GM18909 (cell line): ENCODE results near the gene BOLA2B.
A peak's percentile ranks its signal among the peaks of the same experiment; 100 is the strongest.
"Not testable (repeated sequence)": the region's sequence is repeated elsewhere in the genome, so short reads cannot be mapped to it uniquely, and the experiment has no call there.

Experiments used
- ATAC-seq: cut with Tn5 transposase; IDR thresholded peaks from one replicate; pipeline ENCODE4 v1.9.1; 2021; ENCODE audit warnings: mild to moderate bottlenecking; ENCODE audit not compliant: unreplicated experiment, poor library complexity

The BOLA2B gene

DNA sequence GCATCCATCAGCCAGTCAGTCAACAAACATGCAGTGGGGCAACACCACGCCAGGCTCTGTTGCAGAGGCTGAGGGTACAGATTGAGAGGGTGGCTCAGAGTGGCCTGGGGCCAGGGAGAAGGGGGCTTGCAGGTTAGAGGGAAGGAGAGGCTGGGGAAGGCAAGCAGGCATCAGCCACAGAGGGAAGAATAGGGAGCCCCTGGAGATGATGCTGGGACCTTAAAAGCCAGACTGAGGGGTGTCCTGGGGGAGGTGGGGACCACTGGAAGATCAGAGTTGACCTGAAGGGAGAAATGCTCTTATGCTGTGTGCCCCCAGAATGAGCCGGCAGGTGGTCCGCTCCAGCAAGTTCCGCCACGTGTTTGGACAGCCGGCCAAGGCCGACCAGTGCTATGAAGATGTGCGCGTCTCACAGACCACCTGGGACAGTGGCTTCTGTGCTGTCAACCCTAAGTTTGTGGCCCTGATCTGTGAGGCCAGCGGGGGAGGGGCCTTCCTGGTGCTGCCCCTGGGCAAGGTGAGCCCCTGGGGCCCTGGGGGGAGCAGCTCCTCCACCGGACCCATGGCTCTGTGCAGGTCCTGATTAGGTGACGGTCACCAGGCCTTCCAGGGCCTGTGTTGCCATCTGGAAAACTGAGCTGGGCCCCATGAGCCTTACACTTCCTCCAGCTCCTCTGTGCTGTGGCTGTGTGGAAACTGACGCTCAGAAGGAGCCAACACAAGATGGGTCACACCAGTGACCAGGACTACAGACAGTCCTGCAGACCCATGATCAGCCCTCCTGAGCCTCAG is 8.4 kb downstream of the BOLA2B start:
- ATAC-seq: no peak

DNA sequence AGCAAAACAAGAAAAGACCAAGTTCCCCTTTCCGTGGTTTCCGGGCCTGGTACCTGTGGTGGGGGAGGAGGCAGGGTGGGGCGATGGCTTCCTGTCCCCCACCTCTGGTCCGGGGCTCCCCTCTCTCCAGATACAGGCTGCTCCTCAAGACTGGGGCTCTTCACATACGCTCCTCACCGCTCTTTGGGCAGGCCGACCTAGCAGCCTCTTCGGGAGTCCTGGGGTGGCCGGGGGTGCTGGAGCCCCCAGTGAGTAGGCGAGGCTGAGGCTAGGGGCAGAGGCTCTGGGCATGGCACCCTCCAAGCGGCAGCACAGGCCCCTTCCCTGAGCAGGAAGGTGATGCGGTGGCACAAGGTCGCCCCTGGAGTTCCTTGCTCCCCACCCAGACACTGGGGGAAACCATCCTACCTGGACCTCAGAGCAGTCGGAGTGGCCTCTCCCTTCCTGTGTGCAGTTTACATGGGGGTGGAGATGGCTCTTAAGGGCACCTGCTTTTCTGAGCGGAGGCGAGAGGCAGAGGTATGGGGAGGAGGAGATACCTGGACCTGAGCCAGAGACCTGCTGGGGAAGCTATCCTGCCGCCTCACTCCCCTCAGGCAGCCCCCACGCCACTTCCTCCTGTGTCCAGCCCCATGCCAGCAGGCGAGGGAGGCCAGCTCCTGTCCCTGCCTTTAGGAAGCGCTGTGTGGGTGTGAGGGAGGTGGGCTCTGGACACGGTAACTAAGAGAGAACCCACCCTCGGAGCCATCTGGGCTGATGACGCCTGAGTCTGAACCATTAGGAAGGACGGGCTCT is 9.2 kb downstream of the BOLA2B start:
- peak; percentile 35 for ATAC-seq

DNA sequence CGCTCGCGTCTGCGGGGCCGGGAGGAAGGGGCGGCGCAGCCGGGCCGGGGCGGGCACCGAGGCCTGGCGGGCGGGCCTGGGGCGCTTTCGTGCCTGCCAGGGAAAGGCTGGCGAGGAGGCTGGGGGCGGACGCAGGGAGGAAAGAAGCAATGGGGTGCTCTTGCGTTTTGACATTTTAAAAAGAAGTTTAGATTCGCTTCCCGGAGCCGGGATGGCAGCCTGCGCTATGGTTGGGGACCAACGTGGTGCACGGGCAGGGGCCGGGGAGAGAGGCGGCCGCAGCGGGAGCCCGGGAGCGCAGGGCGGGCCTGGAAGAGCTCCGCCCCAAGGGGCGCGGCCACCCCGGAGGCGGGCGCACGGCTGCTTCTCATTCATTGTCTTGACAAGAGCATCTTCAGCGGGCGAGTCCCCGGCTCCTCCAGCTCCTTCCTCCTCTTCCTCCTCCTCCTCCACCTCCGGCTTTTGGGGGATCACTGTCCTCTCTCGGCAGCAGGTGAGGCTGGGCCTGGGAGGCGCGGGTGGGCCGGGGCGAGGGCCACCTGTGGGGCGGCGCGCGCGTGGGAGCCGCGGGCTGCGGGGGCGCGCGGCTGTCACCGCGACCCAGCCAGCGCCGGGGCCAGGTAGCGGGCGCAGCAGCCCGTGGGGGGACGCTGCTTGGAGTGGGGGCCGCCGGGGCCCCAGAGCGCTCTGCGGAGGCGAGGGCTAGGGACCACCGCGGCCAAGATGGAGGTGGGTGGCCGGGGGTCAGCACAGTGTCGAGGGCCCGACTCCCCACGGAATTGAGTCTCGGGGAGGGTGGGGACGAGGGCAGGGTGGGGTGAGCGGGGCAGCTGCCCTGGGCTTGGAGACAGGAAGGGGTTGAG is 10.0 kb downstream of the BOLA2B start, which contains the start of gene CORO1A:
Gene CORO1A, plus strand, starts transcription at position 370 of the 863 bp plus-strand sequence. CDS start 1,608 bp downstream, outside the sequence.
- peak; percentile 52 for ATAC-seq

DNA sequence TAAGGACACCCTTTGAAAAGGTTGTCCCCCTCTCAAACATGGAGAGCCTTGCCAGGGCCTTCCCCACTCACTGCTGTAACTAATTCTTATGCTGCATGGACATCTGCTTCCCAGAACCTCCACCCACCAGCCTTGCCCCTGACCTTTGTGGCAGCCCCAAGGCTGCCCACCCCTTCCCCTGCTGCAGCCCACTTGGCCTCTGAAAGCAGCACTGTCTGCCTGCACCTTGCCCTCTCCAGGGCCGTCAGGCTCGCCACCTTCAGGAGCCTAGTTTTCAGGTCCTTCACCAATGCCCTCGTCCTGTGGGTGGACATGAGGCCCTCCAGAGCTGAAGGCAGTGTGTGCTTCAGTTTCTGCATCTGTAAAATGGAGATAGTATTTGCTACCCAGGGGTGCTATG is 12.7 kb downstream of the BOLA2B start:
- no peak for ATAC-seq

DNA sequence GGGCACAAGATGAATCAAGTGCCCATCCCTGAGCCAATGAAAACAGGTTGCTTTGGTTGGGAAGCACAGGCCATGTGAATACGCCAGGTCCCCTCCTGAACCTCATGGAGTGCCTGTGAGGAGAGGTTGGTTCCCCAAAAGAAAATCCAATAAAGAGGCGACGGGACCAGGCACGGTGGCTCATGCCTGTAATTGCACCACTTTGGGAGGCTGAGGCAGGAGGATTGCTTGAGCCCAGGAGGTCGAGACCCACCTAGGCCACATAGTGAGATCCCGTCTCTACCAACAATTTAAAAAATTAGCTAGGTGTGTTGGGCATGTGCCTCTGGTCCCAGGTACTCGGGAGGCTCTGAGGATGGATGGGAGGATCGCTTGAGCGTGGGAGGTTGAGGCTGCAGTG is 13.5 kb downstream of the BOLA2B start:
- no peak for ATAC-seq

DNA sequence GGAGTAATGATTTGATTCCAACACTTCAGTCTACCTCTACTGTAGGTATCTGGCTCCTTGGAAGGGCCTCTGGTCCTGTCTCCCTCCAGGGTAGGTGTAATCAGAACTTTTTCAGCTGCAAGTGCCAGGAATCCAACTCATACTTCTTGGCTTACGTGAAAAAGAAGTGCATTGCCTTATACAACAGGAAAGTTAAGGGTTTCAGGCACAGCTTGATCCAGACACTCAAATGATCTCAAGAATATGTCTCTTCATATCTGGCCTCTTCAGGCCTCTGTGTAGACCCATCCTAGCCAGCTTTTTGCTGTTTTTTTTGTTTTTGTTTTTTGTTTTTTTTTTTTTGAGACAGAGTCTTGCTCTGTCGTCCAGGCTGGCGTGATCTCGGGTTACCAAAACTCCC is 14.3 kb downstream of the BOLA2B start:
- no peak for ATAC-seq

DNA sequence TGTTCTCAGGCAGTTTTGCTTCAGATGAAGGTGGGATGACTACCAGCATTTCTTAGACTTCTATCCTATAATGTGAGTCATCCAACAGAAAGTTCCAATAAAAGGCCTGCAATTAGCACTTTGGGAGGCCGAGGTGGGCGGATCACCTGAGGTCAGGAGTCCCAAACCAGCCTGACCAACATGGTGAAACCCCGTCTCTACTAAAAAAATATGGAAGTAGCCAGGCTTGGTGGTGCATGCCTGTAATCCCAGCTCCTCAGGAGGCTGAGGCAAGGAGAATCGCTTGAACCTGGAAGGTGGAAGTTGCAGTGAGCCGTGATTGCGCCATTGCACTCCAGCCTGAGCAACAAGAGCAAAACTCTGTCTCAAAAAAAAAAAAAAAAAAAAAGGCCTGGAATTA is 16.6 kb downstream of the BOLA2B start:
- not testable (repeated sequence) for ATAC-seq

DNA sequence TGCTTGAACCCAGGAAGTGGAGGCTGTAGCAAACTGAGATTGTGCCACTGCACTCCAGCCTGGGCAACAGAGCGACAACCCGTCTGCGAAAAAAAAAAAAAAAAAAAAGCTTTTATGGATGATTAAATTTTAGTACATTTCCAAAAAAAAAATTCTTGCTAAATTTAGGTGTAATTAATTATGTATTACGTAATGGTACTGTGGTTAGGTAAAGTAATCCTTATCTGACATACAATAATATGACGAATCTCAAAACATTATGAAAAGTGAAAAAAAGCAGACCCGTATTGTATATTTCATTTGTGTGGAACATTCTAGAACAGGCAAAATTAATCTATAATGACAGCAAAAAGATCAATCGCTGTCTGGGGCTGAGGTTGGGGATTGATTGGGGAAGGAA is 20.4 kb downstream of the BOLA2B start:
- ATAC-seq: no peak

DNA sequence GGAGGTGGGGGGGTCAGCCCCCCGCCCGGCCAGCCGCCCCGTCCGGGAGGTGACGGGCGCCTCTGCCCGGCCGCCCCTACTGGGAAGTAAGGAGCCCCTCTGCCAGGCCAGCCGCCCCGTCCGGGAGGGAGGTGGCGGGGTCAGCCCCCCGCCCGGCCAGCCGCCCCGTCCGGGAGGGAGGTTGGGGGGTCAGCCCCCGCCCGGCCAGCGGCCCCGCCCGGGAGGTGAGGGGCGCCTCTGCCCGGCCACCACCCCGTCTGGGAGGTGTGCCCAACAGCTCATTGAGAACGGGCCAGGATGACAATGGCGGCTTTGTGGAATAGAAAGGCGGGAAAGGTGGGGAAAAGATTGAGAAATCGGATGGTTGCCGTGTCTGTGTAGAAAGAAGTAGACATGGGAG is 23.3 kb downstream of the BOLA2B start:
- not testable (repeated sequence) for ATAC-seq

DNA sequence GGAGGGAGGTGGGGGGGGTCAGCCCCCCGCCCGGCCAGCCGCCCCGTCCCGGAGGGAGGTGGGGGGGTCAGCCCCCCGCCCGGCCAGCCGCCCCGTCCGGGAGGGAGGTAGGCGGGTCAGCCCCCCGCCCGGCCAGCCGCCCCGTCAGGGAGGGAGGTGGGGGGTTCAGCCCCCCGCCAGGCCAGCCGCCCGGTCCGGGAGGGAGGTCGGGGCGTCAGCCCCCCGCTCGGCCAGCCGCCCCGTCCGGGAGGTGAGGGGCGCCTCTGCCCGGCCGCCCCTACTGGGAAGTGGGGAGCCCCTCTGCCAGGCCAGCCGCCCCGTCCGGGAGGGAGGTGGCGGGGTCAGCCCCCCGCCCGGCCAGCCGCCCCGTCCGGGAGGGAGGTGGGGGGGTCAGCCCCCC is 24.1 kb downstream of the BOLA2B start:
- ATAC-seq: not testable (repeated sequence)

DNA sequence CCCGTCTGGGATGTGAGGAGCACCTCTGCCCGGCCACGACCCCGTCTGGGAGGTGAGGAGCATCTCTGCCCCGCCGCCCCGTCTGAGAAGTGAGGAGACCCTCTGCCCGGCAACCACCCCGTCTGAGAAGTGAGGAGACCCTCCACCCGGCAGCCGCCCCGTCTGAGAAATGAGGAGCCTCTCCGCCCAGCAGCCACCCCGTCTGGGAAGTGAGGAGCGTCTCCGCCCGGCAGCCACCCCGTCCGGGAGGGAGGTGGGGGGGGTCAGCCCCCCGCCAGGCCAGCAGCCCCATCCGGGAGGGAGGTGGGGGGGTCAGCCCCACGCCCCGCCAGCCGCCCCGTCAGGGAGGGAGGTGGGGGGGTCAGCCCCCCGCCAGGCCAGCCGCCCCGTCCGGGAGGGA is 24.7 kb downstream of the BOLA2B start:
- ATAC-seq: not testable (repeated sequence)

DNA sequence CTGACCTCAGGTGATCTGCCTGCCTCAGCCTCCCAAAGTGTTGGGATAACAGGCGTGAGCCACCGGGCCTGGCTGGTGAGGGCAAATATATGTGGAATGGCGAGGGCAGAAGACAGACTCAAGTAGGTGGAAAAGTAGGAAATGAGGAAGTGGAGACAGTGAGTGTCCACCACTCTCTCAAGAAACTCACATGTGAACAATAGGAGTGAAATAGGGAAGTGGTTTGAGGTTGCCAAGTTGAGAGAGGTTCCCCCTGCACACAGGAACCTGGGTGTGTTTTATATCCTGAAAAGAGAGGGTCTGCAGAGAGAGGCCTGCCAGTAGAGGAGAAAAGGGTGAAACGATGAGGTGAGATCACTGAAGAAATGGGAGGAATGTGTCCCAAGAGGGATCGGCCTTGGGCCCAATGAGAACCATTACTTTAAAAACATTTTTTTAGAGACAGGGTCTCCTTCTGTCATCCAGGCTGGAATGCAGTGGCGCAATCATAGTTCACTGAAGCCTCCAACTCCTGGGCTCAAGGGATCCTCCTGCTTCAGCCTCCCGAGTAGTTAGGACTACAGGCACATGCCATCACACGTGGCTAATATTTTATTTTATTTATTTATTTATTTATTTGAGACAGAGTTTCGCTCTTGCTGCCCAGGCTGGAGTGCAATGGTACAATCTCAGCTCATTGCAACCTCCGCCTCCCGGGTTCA is 27.1 kb downstream of the BOLA2B start:
- peak; percentile 67 for ATAC-seq

DNA sequence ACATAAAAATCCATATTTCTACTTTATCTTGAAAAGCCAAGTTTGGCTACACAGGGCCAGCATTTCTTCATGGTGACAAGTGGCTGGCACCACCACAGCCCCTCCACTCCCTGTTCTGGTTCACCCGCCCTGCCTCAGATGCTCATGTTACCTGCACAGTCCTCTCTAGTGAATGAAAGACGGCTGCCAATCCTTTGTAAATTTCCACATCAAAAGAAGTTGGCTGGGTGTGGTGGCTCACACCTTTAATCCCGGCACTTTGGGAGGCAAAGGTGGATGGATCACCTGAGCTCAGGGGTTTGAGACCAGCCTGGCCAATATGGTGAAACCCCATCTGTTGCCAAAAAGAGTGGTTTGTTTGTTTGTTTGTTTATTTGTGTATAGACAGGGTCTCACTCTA is 29.9 kb downstream of the BOLA2B start:
- ATAC-seq: no peak

DNA sequence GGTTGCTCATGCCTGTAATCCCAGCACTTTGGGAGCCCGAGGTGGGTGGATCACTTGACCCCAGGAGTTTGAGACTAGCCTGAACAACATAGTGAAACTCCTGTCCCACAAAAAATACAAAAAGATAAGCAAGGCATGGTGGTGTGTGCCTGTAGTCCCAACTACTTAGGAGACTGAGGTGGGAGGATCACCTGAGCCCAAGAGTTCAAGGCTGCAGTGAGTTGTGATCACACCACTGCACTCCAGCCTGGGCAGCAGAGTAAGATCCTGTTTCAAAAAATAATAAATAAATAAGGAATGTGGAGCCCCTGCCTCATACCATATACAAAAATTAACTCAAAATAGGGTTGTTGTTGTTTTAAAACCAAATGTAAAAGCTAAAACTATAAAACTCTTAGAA is 36.3 kb downstream of the BOLA2B start:
- ATAC-seq: no peak

DNA sequence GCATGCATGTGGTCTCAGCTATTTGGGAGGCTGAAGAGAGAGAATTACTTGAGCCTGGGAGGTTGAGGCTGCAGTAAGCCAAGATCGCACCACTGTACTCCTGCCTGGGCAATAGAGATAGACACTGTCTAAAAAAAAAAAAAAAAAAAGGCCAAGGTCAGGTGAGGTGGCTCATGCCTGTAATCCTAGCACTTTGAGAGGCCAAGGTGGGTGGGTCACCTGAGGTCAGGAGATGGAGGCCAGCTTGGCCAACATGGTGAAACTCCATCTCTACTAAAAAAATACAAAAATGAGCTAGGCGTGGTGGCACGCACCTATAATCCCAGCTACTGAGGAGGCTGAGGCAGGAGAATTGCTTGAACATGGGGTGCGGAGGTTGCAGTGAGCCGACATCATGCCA is 38.3 kb downstream of the BOLA2B start:
- ATAC-seq: no peak

DNA sequence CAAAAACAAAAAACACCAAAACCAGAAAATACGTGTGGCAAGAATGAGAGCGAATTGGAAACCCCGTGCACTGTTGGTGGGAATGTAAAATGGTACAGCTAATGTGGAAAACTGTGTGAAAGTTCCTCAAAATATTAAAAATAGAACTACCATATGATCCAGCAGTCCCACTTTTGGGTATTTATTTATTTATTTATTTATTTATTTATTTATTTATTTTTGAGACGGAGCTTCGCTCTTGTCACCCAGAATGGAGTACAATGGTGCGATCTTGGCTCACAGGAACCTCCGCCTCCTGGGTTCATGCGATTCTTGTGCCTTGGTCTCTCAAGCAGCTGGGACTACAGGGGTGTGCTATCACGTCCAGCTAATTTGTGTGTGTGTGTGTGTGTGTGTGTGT is 40.9 kb downstream of the BOLA2B start:
- ATAC-seq: no peak

DNA sequence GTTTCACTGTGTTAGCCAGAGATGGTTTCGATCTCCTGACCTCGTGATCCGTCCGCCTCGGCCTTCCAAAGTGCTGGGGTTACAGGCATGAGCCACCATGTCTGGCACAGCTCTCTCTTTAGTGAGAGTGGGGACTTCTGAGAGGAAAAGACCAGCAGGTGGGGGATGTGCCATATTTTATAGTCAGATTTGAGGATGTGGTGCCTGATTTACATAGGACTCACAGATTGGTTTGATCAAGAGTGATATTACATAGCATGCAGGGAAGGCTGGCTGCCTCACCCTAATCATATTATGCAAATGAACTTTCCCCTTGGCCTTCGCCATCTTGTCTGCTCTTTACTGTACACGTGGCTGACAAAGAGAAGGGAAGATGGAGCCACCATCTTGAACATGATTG is 42.4 kb downstream of the BOLA2B start:
- no peak for ATAC-seq

DNA sequence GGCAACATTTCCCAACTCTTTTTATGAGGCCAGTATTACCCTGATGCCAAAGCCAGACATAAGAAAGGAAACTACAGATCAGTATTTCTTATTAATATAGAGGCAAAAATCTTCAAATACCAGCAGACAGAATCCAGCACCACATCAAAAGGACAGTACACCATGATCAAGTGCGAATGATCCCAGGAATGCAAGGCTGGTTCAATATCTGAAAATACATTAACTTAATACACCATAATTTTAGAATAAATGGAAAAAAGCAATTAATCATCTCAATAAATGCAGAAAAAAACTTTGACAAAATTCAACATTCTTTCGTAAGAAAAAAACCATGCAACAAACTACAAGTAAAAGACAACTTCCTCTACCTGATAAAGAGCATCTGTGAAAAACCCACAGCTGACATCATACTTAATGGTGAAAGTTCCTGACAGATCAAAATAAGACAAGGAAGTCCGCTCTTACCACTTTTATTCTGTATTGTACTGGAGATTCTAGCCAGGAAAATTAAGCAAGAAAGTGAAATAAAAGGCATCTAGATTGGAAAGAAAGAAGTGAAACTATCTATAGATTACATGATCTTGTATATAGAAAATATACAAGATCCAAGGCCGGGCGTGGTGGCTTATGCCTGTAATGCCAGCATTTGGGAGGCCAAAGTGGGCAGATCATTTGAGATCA is 44.1 kb downstream of the BOLA2B start:
- no peak for ATAC-seq

DNA sequence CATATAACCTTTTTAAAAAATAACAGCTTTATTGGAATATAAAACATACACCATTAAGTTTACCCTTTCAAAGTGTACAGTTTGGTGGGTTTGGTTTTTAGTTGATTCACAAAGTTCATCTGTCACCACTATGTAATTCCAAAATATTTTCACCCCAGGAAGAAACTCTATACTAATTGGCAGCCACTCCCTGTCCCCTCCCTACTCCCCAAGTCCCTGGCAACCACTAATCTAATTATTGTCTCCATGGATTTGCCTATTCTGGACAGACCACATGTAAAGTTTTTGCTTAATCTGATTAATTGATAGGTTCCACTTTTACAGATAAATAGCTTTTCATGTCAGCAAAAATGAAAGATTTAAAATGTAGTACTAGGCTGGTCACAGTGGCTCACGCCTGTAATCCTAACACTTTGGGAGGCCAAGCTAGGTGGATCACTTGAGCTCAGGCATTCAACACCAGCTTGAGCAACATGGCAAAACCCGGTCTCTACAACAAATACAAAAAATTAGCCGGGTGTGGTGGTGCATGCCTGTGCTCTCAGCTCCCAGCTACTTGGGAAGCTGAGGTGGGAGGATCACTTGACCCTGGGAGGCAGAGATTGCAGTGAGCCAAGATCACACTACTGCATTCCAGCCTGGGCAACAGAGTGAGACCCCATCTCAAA is 45.5 kb downstream of the BOLA2B start:
- ATAC-seq: no peak
